Left ventricle myocardium inferior (tissue), 1 donor: ENCODE measurements around the gene FAM78A. TPM values are rescaled to one million over a fixed set of nuclear protein-coding genes. Genes with fewer than 3 reads are reported as not detected.
A peak's percentile ranks its signal among the peaks of the same experiment; 100 is the strongest.

Experiments
- DNase-seq: peaks from one replicate; pipeline ENCODE4 v3.0.0-alpha.2; 2020
- H3K27ac ChIP-seq: fragments of 200-600 bp; replicated peaks from 2 replicates; pipeline ENCODE4 v1.8.0; 2021
- H3K27me3 ChIP-seq: fragments of 200-600 bp; 2 replicates; pipeline ENCODE4 v1.8.0; 2021; ENCODE audit warnings: low read depth
- H3K36me3 ChIP-seq: fragments of 200-600 bp; 2 replicates; pipeline ENCODE4 v1.8.0; 2021
- H3K4me1 ChIP-seq: fragments of 200-600 bp; 2 replicates; pipeline ENCODE4 v1.8.0; 2021
- H3K4me3 ChIP-seq: fragments of 200-600 bp; 2 replicates; pipeline ENCODE4 v1.8.0; 2021; ENCODE audit warnings: mild to moderate bottlenecking, moderate library complexity
- H3K9me3 ChIP-seq: fragments of 200-600 bp; replicated peaks from 2 replicates; pipeline ENCODE4 v1.8.0; 2021
- intact Hi-C: fragments of 100-400 bp; cut with micrococcal nuclease; formaldehyde crosslinking; loops from one replicate; pipeline ENCODE4 v1.11.0; 2022
- total RNA-seq: library from RNA; stranded (reverse); fragmentation: NEBNext Ultra II Directional; extraction: Animal tissue kit (Norgen Biotek cat#: 25700); gene quantifications from one replicate; pipeline ENCODE4 v1.2.1, GENCODE V29; 2021
- TF ChIP-seq, protein P1 (sequence below): fragments of 200-600 bp; IDR thresholded peaks from 2 replicates; pipeline ENCODE4 v1.8.0; 2021; ENCODE audit warnings: antibody characterized with exemption, mild to moderate bottlenecking, borderline replicate concordance
- donor health status: DM: no; HTN: yes; CAD: no; lungs with severe emphysema.

The FAM78A gene
- total RNA-seq, 1 donor from 2014 or later = 47.3 TPM

DNA sequence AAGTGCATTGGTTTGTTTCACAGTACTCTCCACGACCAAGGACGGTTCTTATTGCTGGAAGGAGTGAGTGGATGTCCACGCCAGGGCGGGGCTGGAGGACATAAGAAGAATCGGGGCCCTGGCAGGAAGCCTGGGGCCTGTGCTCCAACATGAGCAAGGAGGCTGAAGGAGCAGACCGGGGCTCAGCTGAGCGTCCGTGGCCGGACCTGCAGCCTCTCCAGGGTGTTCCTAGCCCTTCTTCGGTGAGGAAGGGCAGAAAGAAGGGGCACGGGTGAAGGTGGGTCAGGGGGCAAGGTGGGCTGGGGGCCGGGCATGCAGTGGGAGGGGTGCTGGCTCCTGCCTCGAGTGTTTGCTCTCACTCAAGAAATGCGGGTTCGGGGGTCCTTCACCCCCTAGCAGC lies 18.1 kb downstream of the FAM78A start:
- Histone ChIP-seq H3K36me3 (peaks cover 43% of the 10 kb centered on the region), H3K9me3 (no peaks in the 10 kb centered on the region), H3K27me3 (no peaks in the 10 kb centered on the region), H3K4me3 (no peak overlapping the region), H3K4me1 (peaks cover 90% of the 10 kb centered on the region), H3K27ac (peak overlapping the region; percentile 87)
- intact Hi-C loops = no loop called here
- TF ChIP-seq, protein P1, sequence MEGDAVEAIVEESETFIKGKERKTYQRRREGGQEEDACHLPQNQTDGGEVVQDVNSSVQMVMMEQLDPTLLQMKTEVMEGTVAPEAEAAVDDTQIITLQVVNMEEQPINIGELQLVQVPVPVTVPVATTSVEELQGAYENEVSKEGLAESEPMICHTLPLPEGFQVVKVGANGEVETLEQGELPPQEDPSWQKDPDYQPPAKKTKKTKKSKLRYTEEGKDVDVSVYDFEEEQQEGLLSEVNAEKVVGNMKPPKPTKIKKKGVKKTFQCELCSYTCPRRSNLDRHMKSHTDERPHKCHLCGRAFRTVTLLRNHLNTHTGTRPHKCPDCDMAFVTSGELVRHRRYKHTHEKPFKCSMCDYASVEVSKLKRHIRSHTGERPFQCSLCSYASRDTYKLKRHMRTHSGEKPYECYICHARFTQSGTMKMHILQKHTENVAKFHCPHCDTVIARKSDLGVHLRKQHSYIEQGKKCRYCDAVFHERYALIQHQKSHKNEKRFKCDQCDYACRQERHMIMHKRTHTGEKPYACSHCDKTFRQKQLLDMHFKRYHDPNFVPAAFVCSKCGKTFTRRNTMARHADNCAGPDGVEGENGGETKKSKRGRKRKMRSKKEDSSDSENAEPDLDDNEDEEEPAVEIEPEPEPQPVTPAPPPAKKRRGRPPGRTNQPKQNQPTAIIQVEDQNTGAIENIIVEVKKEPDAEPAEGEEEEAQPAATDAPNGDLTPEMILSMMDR = no peak
- DNase-seq = peak; percentile 72

DNA sequence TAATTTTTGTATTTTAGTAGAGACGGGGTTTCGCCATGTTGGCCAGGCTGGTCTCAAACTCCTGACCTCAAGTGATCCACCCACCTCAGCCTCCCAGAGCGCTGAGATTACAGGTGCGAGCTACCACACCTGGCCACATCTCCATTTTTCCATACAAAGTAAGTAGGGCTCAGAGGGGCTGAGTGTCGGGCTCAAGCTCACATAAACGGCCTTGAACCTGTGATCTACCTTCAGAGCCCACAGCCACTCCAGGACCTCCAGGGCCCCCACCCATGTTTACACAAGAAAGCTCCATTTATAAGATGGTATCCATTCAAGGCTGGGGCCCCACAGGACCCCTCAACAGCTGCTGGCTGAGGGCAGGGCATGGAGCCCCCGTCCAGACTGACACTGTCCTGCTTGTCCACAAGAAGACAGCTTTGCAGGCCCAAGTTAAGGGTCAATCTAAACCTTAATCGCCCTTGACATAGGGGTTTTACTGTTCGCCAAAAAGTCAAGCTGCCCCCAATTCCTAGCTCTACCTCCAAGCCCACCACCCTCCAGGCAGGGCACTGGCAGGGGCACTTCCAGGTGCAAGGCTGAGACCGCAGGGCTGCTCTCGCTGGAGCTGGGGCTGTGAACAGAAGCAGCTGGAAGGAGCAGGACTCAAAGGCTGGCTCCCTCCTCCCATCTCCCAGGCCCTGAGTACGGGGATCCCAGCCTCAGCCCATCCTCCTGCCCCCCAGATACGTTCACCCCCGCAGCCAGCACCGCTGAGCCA lies 18.9 kb downstream of the FAM78A start:
- no peak for DNase-seq
- intact Hi-C loops = no loop called here
- H3K4me3 ChIP-seq = no peak overlapping the region
- H3K9me3 ChIP-seq = no peaks in the 10 kb centered on the region
- H3K27me3 ChIP-seq = no peaks in the 10 kb centered on the region
- TF ChIP-seq, protein P1 = no peak
- peak overlapping the region; percentile 87 for H3K27ac ChIP-seq
- H3K36me3 ChIP-seq = peaks cover 36% of the 10 kb centered on the region
- peaks cover 85% of the 10 kb centered on the region for H3K4me1 ChIP-seq

DNA sequence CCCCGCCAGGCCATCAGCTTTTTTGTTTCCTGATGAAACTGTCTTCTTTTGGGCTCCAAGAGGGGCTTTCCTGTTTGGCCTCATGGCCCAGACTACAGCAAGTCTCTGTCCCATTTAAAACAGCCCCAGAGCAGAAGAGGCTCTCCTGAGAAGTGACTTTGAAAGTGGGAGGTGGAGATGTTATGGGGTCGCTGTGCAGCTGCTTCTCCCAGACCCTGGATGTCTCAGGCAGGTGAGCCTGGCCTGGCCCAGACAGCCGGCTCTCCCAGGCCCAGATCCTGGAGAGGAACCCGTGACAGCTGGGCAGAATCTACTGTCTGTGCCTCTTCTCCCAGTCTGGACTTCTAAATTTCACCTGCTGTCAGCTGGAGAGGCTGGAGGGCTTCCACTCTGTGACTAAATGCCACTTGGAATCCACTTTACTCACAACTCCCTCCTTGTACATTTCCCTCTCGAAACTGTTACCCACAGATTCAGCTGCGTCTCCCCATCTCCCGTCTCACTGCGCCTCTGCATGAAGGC lies 20.6 kb downstream of the FAM78A start:
- Histone ChIP-seq H3K36me3 (peaks cover 24% of the 10 kb centered on the region), H3K4me1 (peaks cover 73% of the 10 kb centered on the region), H3K27me3 (no peaks in the 10 kb centered on the region), H3K9me3 (no peaks in the 10 kb centered on the region), H3K27ac (peak overlapping the region; percentile 87), H3K4me3 (peak overlapping the region; percentile 19)
- DNase-seq = no peak
- TF ChIP-seq, protein P1 = no peak
- intact Hi-C loops = loop anchor here (2.0 kb wide), 1 partner anchor 21 kb away; the partner anchor contains the start of gene FAM78A

DNA sequence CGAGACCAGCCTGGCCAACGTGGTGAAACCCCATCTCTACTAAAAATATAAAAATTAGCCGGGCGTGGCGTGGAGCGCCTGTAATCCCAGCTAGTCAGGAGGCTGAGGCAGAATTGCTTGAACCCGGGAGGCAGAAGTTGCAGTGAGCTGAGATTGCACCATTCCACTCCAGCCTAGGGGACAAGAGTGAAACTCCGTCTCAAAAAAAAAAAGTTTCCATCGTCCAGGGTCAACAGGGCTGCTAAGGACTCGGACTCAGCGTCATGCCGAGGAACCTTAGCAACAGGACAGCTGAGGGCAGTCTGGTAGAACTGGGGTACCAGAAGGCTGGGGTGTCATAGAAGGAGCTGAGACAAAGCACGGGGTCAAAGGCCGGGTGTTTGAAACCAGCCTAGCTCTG lies 21.7 kb downstream of the FAM78A start:
- TF ChIP-seq, protein P1 = no peak
- Histone ChIP-seq H3K4me1 (peaks cover 64% of the 10 kb centered on the region), H3K4me3 (no peak overlapping the region), H3K36me3 (peaks cover 13% of the 10 kb centered on the region), H3K27ac (peak overlapping the region; percentile 87), H3K9me3 (no peaks in the 10 kb centered on the region), H3K27me3 (no peaks in the 10 kb centered on the region)
- no peak for DNase-seq
- intact Hi-C loops = loop anchor here (2.0 kb wide), 1 partner anchor 22 kb away; the partner anchor contains the start of gene FAM78A

DNA sequence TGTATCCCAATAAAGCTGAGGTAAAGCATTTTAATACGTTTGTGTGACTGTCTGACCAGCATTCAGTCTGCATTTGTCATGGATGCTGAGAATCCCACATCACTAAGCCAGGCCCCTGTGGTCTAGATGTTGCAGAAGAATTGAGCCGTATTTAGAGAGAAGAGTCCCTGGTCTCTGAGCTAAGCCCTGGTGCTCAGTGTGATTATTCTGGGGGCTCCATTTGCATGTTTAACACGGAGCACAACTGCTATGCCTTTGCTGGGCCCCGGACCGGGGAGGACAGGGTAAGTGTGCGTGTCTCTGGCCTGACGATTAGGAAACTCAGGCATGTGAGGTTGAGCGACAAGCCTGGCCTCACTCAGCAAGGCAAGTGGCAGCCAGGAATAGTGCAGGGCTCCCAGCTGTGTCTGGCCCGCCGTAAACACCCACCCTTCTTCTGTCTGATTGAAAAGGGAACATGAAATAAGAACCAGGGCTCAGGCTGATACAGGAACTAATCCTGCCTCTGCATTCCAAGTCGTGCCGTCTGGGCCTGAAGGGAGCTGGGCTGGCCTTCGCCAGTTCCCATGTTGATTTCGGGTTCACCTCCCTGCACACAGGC lies 22.3 kb downstream of the FAM78A start:
- DNase-seq = peak; percentile 77
- peak overlapping the region; percentile 87 for H3K27ac ChIP-seq
- no peaks in the 10 kb centered on the region for H3K9me3 ChIP-seq
- peaks cover 7% of the 10 kb centered on the region for H3K36me3 ChIP-seq
- no peak overlapping the region for H3K4me3 ChIP-seq
- no peaks in the 10 kb centered on the region for H3K27me3 ChIP-seq
- intact Hi-C loops = loop anchor here (2.0 kb wide), 1 partner anchor 23 kb away; the partner anchor contains the start of gene FAM78A
- peaks cover 58% of the 10 kb centered on the region for H3K4me1 ChIP-seq
- TF ChIP-seq, protein P1 = no peak
